ENCODE data around the gene WDR11.

Gene WDR11

DNA sequence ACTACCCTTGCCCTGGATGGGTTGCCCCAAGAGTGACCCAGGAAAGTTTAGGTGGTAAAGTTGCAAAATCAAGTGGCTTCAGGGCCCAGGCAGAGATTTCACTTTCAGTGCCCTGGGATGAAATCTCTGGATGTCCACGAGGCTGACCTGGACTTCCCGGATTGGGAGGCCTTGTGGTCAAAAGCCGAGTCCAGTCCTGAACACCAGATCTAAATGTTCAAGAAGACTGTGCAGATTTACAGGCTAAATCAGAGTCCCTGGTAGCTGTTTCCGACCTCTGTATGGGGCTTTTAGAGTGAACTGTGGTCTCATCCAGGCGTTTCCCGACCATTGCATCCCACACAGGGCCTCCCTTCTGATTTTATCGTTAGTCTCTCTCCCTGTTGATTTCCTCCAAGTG, 95.3 kb downstream of the WDR11 start:
- DNase-seq, result no peak

DNA sequence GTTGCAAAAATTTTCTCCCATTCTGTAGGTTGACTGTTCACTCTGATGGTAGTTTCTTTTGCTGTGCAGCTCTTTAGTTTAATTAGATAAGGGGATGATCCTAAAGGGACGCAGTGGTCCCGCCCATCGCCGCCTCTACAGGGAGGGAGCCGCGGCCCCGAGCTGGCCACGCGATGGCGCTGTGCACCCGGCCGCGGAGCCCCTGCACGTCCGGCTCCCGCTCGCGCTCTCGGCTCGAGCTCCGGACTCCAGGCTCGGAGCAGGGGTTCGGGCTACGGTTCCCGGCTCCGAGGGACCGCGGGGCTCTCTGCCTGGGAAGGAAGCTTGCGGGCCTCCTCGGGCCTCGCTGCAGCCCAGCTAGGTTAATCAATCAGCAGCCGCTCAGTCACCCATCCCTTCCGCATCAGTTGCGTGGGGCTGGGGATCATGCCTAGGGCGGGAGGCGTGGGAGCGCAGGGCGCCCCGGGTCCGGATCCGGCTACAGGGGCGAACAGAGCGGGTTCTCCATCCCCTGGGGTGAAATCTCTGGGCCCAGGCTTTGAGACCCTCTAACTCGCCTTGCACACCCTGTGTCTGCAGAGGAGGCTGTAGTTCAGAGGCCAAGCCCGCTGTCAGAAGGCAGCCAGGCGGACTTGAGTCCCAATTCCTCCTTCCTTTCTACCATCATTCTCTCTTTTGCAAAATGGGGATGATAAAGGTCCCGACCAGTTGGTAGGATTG, 97.9 kb downstream of the WDR11 start:
- DNase-seq, result no peak

DNA sequence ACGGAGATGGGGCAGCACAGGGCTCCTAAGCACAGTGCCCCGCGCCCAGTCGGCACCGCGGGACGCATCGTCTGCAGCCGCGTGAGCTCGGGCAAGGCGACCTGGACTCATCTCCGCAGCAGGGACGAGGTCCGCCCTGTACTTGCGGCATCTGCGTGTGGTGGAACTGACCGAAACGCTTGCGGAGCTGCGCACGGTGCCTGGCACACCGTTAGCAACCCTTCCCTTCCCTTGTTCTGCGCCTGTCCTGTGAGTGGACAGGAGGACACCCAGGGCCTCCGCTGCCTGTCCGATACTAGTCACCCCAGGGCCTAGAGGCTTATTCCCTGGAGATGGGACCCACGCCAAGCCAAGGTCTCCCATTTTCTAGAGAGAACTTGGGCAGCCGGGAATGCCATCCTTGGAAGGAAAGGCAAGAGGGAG, 98.5 kb downstream of the WDR11 start:
- no peak for DNase-seq

DNA sequence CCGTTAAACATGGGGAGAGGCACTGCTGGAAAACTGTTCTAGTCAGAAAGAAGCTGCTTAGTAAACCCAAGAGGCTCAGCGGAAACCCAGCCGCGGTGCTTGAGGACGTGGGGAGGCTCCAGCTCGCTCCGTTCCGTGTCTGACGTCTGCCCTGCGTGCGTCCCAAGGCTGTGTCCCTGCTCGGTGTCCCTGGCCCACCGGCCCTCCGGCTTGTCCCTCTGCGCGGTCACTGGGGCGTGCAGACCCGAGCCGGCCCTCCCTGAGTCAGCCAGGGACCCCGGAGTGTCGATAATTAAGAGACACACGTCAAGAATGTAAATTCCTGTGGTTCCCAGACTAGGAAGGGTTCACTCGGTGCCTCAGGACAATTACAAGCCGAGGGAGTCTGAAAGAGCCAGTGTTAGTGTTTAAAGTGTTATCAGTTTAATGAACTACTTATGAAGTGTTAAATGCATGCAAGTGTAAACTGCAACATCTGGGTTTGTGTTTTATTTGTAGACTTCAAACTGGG, 98.9 kb downstream of the WDR11 start:
- DNase-seq, result no peak

DNA sequence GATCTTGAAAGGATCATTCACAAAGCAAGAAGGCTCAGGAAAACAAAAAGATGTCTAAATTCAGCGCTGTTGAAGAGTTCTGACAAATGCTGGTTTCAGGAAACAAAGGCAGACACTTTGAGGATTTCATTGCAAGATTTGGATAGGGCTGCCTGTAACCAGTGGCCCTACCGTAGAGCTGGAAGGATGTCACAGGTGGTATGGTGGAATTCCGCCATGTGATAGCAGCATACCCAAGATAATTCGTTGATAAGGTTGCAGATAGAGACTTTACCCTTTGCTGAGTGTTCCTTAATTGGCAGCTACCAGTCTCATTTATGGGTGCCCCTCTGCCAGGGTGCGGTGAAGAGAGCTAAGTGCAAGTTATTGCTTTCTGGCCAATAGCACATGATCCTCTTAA, 100.1 kb downstream of the WDR11 start:
- no peak for DNase-seq

DNA sequence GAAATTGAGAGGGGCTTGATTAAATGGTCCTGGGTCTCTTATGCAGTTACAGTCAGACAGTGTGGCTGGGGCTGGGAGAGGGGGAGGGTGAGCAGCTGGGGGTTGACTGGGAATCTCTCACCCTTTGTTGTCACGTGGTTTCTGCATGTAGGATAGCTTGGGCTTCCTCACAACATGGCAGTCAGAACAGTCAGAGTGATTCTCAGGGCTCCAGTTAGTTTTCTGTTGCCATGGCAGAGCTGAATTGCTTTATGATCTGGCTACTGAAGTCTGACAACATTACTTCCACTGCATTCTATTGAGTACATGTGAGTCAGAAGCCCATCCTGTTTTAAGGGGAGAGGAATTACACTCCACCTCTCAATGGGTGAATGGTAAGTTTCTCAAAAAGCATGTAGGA, 102.7 kb downstream of the WDR11 start:
- no peak for DNase-seq

Measured in NCI-H1930 (cell line).